Measurements from ENCODE around the gene CD3G.

The CD3G gene

GRCh38 chr11:118383657-118384056, 39.5 kb downstream of the CD3G start:
- no peaks in the 10 kb centered on the region for H3K27me3 ChIP-seq (ENCODE audit: insufficient read depth, low read depth)
- H3K4me3 ChIP-seq (IDR thresholded peaks at IDR 0.05; ENCODE audit: insufficient read depth, low read depth, low read length) = no peak overlapping the region
- H3K27ac ChIP-seq = no peak overlapping the region
- H3K79me2 ChIP-seq (ENCODE audit: insufficient read depth, low read depth) = no peaks in the 10 kb centered on the region
- H2AFZ ChIP-seq (ENCODE audit: low read depth) = no peak overlapping the region
- TF ChIP-seq, protein P1, sequence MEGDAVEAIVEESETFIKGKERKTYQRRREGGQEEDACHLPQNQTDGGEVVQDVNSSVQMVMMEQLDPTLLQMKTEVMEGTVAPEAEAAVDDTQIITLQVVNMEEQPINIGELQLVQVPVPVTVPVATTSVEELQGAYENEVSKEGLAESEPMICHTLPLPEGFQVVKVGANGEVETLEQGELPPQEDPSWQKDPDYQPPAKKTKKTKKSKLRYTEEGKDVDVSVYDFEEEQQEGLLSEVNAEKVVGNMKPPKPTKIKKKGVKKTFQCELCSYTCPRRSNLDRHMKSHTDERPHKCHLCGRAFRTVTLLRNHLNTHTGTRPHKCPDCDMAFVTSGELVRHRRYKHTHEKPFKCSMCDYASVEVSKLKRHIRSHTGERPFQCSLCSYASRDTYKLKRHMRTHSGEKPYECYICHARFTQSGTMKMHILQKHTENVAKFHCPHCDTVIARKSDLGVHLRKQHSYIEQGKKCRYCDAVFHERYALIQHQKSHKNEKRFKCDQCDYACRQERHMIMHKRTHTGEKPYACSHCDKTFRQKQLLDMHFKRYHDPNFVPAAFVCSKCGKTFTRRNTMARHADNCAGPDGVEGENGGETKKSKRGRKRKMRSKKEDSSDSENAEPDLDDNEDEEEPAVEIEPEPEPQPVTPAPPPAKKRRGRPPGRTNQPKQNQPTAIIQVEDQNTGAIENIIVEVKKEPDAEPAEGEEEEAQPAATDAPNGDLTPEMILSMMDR (conservative IDR thresholded peaks at IDR 0.05; ENCODE audit: low read depth, low read length) = no peak
- no peaks in the 10 kb centered on the region for H4K20me1 ChIP-seq (ENCODE audit: insufficient read depth)
- no peak overlapping the region for H3K9ac ChIP-seq
- H3K4me2 ChIP-seq = no peak overlapping the region
- peaks cover 3% of the 10 kb centered on the region; the same call in 1 of the 2 replicates for H3K36me3 ChIP-seq (ENCODE audit: insufficient read depth)
- H3K4me1 ChIP-seq (ENCODE audit: low read depth, poor library complexity, severe bottlenecking) = no peaks in the 10 kb centered on the region

GRCh38 chr11:118396097-118396501, 52.0 kb downstream of the CD3G start:
- H3K4me1 ChIP-seq (ENCODE audit: low read depth, poor library complexity, severe bottlenecking) = peaks cover 39% of the 10 kb centered on the region
- H4K20me1 ChIP-seq (ENCODE audit: insufficient read depth) = no peaks in the 10 kb centered on the region
- no peak overlapping the region for H3K4me3 ChIP-seq (IDR thresholded peaks at IDR 0.05; ENCODE audit: insufficient read depth, low read depth, low read length)
- peak overlapping the region; percentile 25; the same call in 1 of the 2 replicates for H3K4me2 ChIP-seq
- H3K27ac ChIP-seq = no peak overlapping the region
- H3K9ac ChIP-seq = no peak overlapping the region
- H2AFZ ChIP-seq (ENCODE audit: low read depth) = no peak overlapping the region
- no peaks in the 10 kb centered on the region; the same call in 1 of the 2 replicates for H3K36me3 ChIP-seq (ENCODE audit: insufficient read depth)
- TF ChIP-seq, protein P1 (conservative IDR thresholded peaks at IDR 0.05; ENCODE audit: low read depth, low read length) = no peak
- no peaks in the 10 kb centered on the region for H3K27me3 ChIP-seq (ENCODE audit: insufficient read depth, low read depth)
- no peaks in the 10 kb centered on the region for H3K79me2 ChIP-seq (ENCODE audit: insufficient read depth, low read depth)

DNA sequence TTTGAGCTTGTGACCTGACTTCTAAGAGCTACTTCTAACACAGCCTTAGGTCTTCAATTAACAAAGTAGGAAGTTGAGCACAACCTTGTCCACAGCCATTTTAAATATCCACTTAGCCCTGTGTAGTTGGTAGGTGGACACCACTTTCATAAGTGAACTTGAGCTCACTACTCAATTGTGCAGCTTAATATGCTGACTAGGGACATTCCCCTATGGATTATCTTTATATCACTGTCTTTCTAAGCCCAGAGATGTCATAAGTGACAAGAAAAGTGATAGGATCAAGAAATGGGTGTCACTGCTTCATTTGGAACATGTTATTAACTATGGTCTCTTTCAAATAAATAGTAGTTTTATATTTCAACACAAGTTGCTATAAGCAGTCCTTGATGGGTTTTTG, 53.3 kb downstream of the CD3G start:
- H3K4me1 ChIP-seq (ENCODE audit: low read depth, poor library complexity, severe bottlenecking) = peaks cover 41% of the 10 kb centered on the region
- no peak overlapping the region for H3K27ac ChIP-seq
- no peaks in the 10 kb centered on the region for H4K20me1 ChIP-seq (ENCODE audit: insufficient read depth)
- H3K9ac ChIP-seq = no peak overlapping the region
- no peak overlapping the region for H3K4me2 ChIP-seq
- peaks cover 11% of the 10 kb centered on the region for H3K79me2 ChIP-seq (ENCODE audit: insufficient read depth, low read depth)
- TF ChIP-seq, protein P1 (conservative IDR thresholded peaks at IDR 0.05; ENCODE audit: low read depth, low read length) = no peak
- no peaks in the 10 kb centered on the region for H3K36me3 ChIP-seq (ENCODE audit: insufficient read depth)
- H3K27me3 ChIP-seq (ENCODE audit: insufficient read depth, low read depth) = no peaks in the 10 kb centered on the region
- H2AFZ ChIP-seq (ENCODE audit: low read depth) = no peak overlapping the region
- H3K4me3 ChIP-seq (IDR thresholded peaks at IDR 0.05; ENCODE audit: insufficient read depth, low read depth, low read length) = no peak overlapping the region

DNA sequence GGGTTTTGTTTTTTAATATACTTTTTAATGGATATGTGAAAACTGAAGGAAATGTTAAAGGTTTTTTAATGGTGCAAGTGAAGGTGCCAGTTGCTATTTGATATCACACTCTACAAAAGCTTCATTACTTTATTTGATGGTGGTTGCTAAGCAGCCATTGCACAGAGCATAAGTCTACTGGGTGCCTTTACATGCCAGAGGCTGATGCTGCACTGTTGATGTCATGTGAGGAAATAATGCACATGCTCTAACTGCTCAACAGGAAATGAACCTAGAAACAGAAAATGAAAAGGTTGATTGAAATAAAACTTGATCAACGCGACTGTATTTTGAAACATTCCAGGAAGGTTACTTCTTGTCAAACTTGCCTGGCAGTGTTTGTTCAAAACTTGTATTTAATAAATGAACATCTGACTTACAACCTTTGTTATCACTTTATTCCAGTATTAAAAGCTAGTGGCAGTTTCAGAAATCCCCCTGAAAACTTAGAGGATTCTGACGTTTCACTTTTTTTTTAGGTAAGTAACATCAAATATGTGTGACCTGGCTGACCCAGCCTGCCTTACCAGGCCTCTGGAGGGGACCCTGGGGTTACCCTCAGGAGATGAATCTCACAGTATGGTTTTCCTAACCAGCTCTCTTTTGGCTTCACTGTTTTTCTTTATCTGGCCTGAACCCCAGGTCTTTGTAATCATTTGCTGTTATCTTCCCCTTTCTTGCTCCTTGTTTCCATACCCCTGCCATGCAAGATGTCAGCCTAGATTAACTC, 54.8 kb downstream of the CD3G start:
- Histone ChIP-seq H3K27ac (no peak overlapping the region), H3K4me3 (IDR thresholded peaks at IDR 0.05; ENCODE audit: insufficient read depth, low read depth, low read length) (no peak overlapping the region), H4K20me1 (ENCODE audit: insufficient read depth) (no peaks in the 10 kb centered on the region), H3K9ac (no peak overlapping the region), H3K79me2 (ENCODE audit: insufficient read depth, low read depth) (peaks cover 26% of the 10 kb centered on the region), H3K36me3 (ENCODE audit: insufficient read depth) (no peaks in the 10 kb centered on the region), H3K27me3 (ENCODE audit: insufficient read depth, low read depth) (no peaks in the 10 kb centered on the region), H3K4me1 (ENCODE audit: low read depth, poor library complexity, severe bottlenecking) (peaks cover 56% of the 10 kb centered on the region), H3K4me2 (no peak overlapping the region), H2AFZ (ENCODE audit: low read depth) (no peak overlapping the region)
- TF ChIP-seq, protein P1 (conservative IDR thresholded peaks at IDR 0.05; ENCODE audit: low read depth, low read length) = no peak

Data from KMS-11 (cell line).